Mucosa of stomach (tissue), 1 donor: ENCODE measurements around the gene PLEKHO2.

Experiments
- H3K27me3 ChIP-seq: one replicate; pipeline ENCODE4 v1.7.0; 2013; ENCODE audit warnings: mild to moderate bottlenecking, low read length; ENCODE audit not compliant: control insufficient read depth, insufficient read depth
- H3K36me3 ChIP-seq: one replicate; pipeline ENCODE4 v1.7.0; 2013; ENCODE audit warnings: low read length; ENCODE audit not compliant: control insufficient read depth, insufficient read depth
- H3K4me1 ChIP-seq: one replicate; pipeline ENCODE4 v1.7.0; 2013; ENCODE audit warnings: mild to moderate bottlenecking, low read length; ENCODE audit not compliant: control insufficient read depth, insufficient read depth
- H3K4me3 ChIP-seq: one replicate; pipeline ENCODE4 v1.7.0; 2013; ENCODE audit warnings: low read length
- H3K9ac ChIP-seq: one replicate; pipeline ENCODE4 v1.7.0; 2013; ENCODE audit warnings: mild to moderate bottlenecking, low read length, moderate library complexity
- H3K9me3 ChIP-seq: one replicate; pipeline ENCODE4 v1.7.0; 2013; ENCODE audit warnings: mild to moderate bottlenecking, low read length, moderate library complexity; ENCODE audit not compliant: control insufficient read depth
- donor health status: Pancreatic carcinoma.

Gene PLEKHO2

GRCh38 chr15:64837502-64837901 lies 4.2 kb upstream of the PLEKHO2 start:
- Histone ChIP-seq H3K4me1 (peaks cover 8% of the 10 kb centered on the region), H3K4me3 (no peak overlapping the region), H3K36me3 (no peaks in the 10 kb centered on the region), H3K9ac (no peak overlapping the region), H3K27me3 (peaks cover 8% of the 10 kb centered on the region), H3K9me3 (no peaks in the 10 kb centered on the region)

DNA sequence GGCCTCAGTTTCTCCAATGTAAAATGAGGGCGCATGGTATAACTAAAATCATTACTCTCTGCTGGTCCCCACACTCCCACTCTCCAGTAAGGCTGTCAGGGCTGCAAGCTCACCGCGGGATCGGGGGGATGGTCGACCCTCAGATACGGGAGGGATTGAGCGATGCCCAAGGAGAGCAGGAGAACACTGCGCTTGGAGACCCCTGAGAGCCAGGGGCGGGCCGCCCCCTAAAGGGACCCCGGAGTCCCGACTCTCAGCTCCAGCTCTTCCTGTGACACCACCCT lies 713 bp upstream of the PLEKHO2 start:
- Histone ChIP-seq H3K9ac (peak overlapping the region; percentile 46), H3K27me3 (peaks cover 8% of the 10 kb centered on the region), H3K4me1 (peaks cover 8% of the 10 kb centered on the region), H3K9me3 (no peaks in the 10 kb centered on the region), H3K4me3 (peak overlapping the region; percentile 3), H3K36me3 (no peaks in the 10 kb centered on the region)

GRCh38 chr15:64842096-64842939 lies 603 bp downstream of the PLEKHO2 start:
- Histone ChIP-seq H3K27me3 (peaks cover 8% of the 10 kb centered on the region), H3K9ac (peak overlapping the region; percentile 73), H3K4me1 (peaks cover 8% of the 10 kb centered on the region), H3K36me3 (no peaks in the 10 kb centered on the region), H3K9me3 (no peaks in the 10 kb centered on the region), H3K4me3 (peak overlapping the region; percentile 22)

GRCh38 chr15:64842986-64843561 lies 1.4 kb downstream of the PLEKHO2 start:
- peak overlapping the region; percentile 10 for H3K4me3 ChIP-seq
- peaks cover 8% of the 10 kb centered on the region for H3K27me3 ChIP-seq
- peaks cover 8% of the 10 kb centered on the region for H3K4me1 ChIP-seq
- peak overlapping the region; percentile 73 for H3K9ac ChIP-seq
- no peaks in the 10 kb centered on the region for H3K9me3 ChIP-seq
- H3K36me3 ChIP-seq: no peaks in the 10 kb centered on the region

DNA sequence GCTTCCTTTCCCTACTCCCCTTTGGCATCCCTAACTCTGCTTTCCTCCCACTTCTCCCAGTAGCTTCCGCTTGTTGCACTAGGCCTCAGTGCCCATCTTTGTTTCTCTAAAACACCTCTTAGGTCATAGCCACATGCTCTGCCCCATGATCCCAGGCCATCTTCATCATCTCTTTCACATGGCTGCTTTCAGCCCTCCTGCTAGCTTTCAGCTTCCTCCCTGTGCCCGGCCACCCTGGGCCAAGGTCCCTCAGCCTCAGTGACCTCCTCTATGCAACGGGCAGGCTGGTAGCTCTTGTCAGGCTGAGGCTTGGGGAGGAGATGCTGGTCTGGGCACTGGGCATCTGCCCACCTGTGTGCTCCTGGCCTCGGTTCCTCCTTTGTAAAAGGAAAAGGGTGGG lies 2.3 kb downstream of the PLEKHO2 start:
- Histone ChIP-seq H3K4me3 (no peak overlapping the region), H3K4me1 (peaks cover 8% of the 10 kb centered on the region), H3K9me3 (no peaks in the 10 kb centered on the region), H3K36me3 (no peaks in the 10 kb centered on the region), H3K27me3 (peaks cover 8% of the 10 kb centered on the region), H3K9ac (peak overlapping the region; percentile 47)

GRCh38 chr15:64844576-64845145 lies 2.9 kb downstream of the PLEKHO2 start:
- Histone ChIP-seq H3K36me3 (no peaks in the 10 kb centered on the region), H3K4me1 (peaks cover 8% of the 10 kb centered on the region), H3K9ac (peak overlapping the region; percentile 47), H3K4me3 (peak overlapping the region; percentile 15), H3K9me3 (no peaks in the 10 kb centered on the region), H3K27me3 (peaks cover 8% of the 10 kb centered on the region)

DNA sequence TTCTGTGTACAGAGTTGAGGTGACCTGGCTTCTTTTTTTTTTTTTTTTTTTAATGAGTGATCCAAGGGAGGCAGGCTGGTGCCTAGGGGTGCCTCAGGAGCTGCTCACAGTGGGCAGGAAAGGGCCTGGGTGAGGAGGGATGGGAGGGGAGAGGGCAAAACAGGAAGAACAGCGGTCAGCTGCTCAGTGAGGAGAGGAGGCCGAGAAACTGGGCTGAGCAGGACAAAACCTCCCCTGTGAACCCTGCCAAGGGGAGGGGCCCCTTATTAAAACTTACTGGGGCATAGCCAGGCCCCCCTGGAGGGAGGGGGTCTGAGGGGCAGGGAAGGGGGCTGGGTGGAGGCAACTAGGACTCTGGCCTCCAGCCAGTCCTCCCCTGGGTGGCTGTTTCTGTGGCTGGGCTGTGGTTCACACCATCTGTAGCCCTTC lies 3.5 kb downstream of the PLEKHO2 start:
- H3K9ac ChIP-seq: peak overlapping the region; percentile 47
- no peaks in the 10 kb centered on the region for H3K36me3 ChIP-seq
- peaks cover 8% of the 10 kb centered on the region for H3K4me1 ChIP-seq

DNA sequence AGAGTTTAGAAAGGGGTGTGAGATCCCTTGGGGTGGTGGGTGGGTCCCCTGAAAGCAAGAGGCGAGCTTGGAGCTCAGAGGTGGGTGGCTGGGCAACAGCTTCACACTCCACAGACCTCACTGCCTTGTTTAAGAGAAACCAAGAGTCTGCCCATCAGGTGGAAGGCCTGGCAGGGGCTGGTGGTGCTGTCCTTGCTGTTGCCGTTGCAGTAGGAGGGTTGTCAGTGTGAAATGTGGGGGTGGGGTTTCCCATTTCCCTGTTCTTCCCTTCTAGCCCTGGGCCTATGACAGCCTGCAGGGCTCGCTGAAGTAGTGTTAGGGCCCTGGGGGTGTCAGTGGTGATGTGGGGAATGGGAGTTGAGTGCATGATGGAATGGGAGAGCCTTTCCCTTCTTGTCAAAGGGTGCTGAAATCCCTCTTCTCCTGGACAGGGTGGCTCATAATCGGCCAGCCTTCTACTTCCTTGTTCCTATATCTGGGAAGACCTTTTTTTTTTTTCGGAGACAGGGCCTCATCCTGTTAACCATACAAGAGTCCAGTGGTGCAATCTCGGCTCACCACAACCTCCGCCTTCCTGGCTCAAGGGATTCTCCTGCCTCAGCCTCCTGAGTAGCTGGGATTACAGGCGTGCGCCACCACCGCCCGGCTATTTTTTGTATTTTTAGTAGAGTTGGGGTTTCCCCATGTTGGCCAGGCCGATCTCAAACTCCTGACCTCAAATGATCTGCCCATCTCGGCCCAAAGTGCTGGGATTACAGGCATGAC lies 4.3 kb downstream of the PLEKHO2 start:
- no peaks in the 10 kb centered on the region for H3K36me3 ChIP-seq
- H3K27me3 ChIP-seq: peaks cover 3% of the 10 kb centered on the region
- H3K9ac ChIP-seq: no peak overlapping the region
- H3K9me3 ChIP-seq: no peaks in the 10 kb centered on the region
- no peak overlapping the region for H3K4me3 ChIP-seq
- peaks cover 8% of the 10 kb centered on the region for H3K4me1 ChIP-seq

More for the DNA sequence above, 3.5 kb downstream of the PLEKHO2 start:
- no peak overlapping the region for H3K4me3 ChIP-seq
- no peaks in the 10 kb centered on the region for H3K9me3 ChIP-seq
- H3K27me3 ChIP-seq: peaks cover 8% of the 10 kb centered on the region

DNA sequence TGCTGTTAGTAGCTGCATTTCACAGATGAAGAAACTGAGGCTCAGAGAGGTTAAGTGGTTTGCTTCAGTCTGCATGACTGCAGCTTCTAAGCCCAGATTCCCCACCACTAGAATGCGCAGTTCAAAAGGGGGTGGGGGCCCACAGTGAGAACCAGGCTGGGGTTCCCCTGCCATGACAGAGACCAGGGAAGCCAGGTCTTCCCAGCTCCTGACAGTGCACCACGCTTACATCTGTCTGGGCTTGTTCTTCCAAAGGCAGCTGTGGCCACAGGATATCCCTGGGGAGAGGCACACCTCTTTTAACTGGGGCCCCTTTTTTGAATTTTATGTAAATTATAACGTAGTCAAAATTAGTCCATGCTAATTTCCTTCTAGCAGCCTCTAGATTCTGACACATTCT lies 5.3 kb downstream of the PLEKHO2 start:
- no peaks in the 10 kb centered on the region for H3K36me3 ChIP-seq
- peaks cover 6% of the 10 kb centered on the region for H3K4me1 ChIP-seq
- H3K9me3 ChIP-seq: no peaks in the 10 kb centered on the region
- no peak overlapping the region for H3K9ac ChIP-seq
- peaks cover 3% of the 10 kb centered on the region for H3K27me3 ChIP-seq
- H3K4me3 ChIP-seq: no peak overlapping the region

DNA sequence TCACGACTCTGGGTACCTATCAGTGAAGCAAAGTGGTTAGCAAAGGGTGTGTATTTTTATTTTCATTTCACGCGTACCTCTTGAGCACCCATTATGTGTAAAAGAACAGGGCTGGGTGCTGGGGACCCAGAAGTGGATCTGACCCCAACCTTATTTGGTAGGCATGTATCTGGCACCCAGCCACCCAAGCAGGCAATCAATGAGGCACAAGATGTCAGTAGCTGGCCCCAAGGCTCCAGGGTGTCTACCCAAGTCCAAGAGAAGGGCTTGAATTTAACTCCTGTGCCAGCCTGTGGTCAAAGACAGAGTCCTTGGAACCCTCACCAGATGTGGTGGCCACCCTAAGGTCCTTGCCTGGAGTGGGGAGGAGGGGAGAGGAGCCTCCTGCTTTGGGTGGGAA lies 5.7 kb downstream of the PLEKHO2 start:
- no peaks in the 10 kb centered on the region for H3K27me3 ChIP-seq
- H3K4me3 ChIP-seq: no peak overlapping the region
- no peaks in the 10 kb centered on the region for H3K36me3 ChIP-seq
- H3K9ac ChIP-seq: no peak overlapping the region
- no peaks in the 10 kb centered on the region for H3K9me3 ChIP-seq
- peaks cover 6% of the 10 kb centered on the region for H3K4me1 ChIP-seq

DNA sequence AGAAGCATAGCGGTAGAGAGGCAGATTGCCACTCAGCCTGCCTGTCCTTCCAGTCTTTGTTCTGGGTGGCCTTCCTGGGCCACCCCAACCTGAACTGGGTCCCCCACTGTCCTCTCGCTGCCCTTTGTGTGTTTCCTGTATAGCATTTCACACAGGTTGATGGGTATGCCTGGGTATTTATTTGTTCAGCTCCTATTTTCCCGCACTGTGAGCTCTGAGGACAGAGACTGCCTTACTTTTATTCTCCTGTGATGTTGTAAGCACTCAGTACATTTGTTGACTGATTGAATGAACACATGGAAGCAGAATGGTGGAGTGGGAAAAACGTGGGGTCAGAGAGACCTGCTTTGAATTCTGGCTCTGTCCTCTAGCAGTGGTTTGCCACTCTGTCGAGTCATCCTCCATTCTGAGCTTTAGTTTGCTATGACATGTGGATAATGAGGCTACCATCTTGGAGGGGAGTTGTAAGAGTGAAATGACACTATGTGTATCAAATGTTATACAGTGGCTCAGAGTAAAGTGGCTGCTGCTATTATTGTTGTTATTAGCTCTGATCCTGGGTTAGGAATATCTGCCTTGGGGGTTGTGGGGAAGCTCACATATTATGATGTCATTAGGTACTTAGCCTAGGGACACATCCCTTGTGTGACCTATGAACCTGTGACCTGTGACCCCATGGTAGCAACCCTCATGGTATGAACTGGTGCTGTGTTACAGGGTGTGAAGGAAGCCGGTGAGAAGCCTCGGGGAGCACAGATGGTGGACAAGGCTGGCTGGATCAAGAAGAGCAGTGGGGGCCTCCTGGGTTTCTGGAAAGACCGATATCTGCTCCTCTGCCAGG lies 6.4 kb downstream of the PLEKHO2 start:
- no peaks in the 10 kb centered on the region for H3K27me3 ChIP-seq
- no peak overlapping the region for H3K9ac ChIP-seq

More for the DNA sequence above, 6.4 kb downstream of the PLEKHO2 start:
- H3K9me3 ChIP-seq: no peaks in the 10 kb centered on the region
- no peaks in the 10 kb centered on the region for H3K36me3 ChIP-seq
- no peak overlapping the region for H3K4me3 ChIP-seq
- peaks cover 6% of the 10 kb centered on the region for H3K4me1 ChIP-seq
